ENCODE results near the gene KCNAB2.
"Not testable (repeated sequence)": the region's sequence is repeated elsewhere in the genome, so short reads cannot be mapped to it uniquely, and the experiment has no call there.

GRCh38 chr1:6017654-6018053 lies 28.0 kb upstream of the KCNAB2 start:
- TF ChIP-seq MAX (IDR thresholded peaks at IDR 0.05; ENCODE audit: low read depth); RAD21 (IDR thresholded peaks at IDR 0.05; ENCODE audit: low read length); TAF1 (IDR thresholded peaks at IDR 0.05; ENCODE audit: borderline replicate concordance, low read depth, low read length); FOSL2 (IDR thresholded peaks at IDR 0.05; ENCODE audit: borderline replicate concordance, low read depth); CTCF (IDR thresholded peaks at IDR 0.05); GABPA (IDR thresholded peaks at IDR 0.05; ENCODE audit: low read depth); USF1 (IDR thresholded peaks at IDR 0.05; ENCODE audit: borderline replicate concordance, low read depth); SIN3A (IDR thresholded peaks at IDR 0.05; ENCODE audit: borderline replicate concordance, low read depth, low read length): not testable (repeated sequence)
- TF ChIP-seq, protein P1, sequence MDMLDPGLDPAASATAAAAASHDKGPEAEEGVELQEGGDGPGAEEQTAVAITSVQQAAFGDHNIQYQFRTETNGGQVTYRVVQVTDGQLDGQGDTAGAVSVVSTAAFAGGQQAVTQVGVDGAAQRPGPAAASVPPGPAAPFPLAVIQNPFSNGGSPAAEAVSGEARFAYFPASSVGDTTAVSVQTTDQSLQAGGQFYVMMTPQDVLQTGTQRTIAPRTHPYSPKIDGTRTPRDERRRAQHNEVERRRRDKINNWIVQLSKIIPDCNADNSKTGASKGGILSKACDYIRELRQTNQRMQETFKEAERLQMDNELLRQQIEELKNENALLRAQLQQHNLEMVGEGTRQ (IDR thresholded peaks at IDR 0.05; ENCODE audit: borderline replicate concordance, low read depth, low read length): not testable (repeated sequence)
